Upper lobe of left lung (tissue), 6 donors: ENCODE data around the gene TENM4. TPM values are rescaled to one million over a fixed set of nuclear protein-coding genes. Genes with fewer than 3 reads are reported as not detected.

Experiments used
- ATAC-seq, 2 donors: fragments of 200-7000 bp; cut with Tn5 transposase; one replicate each; pipeline ENCODE4 v1.9.1; 2022; ENCODE audit warnings: mild to moderate bottlenecking in 2 of 2, moderate library complexity in 2 of 2; ENCODE audit not compliant: low FRiP score in 2 of 2
- DNase-seq, 2 donors: peaks; one replicate each; pipeline ENCODE4 v3.0.0-alpha.2; 2019 to 2020
- H3K27ac ChIP-seq, 4 donors: fragments of 200-600 bp; sonication (generic); one replicate each; pipeline ENCODE4 v1.5.1; 2016 to 2019
- H3K27me3 ChIP-seq, 4 donors: fragments of 200-600 bp; sonication (generic); one replicate each; pipeline ENCODE4 v1.5.1; 2017 to 2019
- H3K36me3 ChIP-seq, 4 donors: fragments of 200-600 bp; sonication (generic); one replicate each; pipeline ENCODE4 v1.5.1; 2016 to 2019
- H3K4me1 ChIP-seq, 4 donors: fragments of 200-600 bp; sonication (generic); one replicate each; pipeline ENCODE4 v1.5.1; 2018 to 2019
- H3K4me3 ChIP-seq, 4 donors: fragments of 200-600 bp; sonication (generic); one replicate each; pipeline ENCODE4 v1.5.1; 2017 to 2019; ENCODE audit warnings: mild to moderate bottlenecking in 2 of 4, moderate library complexity in 1 of 4
- H3K9me3 ChIP-seq, 4 donors: fragments of 200-600 bp; sonication (generic); one replicate each; pipeline ENCODE4 v1.5.1; 2018 to 2019
- CTCF ChIP-seq, 6 experiments: fragments of 450-650 bp in 4 of 6; fragments of 200-600 bp in 2 of 6; sonication (generic) in 2 of 6; IDR thresholded peaks; one replicate each; pipeline ENCODE4 v1.5.1; 2016 to 2019; ENCODE audit warnings: antibody characterized with exemption in 6 of 6
- EP300 ChIP-seq, 4 donors: sonication (generic); formaldehyde crosslinking; IDR thresholded peaks; one replicate each; pipeline ENCODE4 v1.5.1; 2017; ENCODE audit warnings: antibody characterized with exemption in 4 of 4, control low read depth in 2 of 4
- POLR2A ChIP-seq, 4 donors: fragments of 450-650 bp; IDR thresholded peaks; one replicate each; pipeline ENCODE4 v1.5.1; 2016 to 2017; ENCODE audit warnings: antibody characterized with exemption in 4 of 4, mild to moderate bottlenecking in 2 of 4
- POLR2AphosphoS5 ChIP-seq, 2 donors: sonication (generic); formaldehyde crosslinking; IDR thresholded peaks; one replicate each; pipeline ENCODE4 v1.5.1; 2017; ENCODE audit warnings: antibody characterized with exemption in 2 of 2
- WGBS, 2 donors: methylation state at CpG; one replicate each; pipeline ENCODE4 v1.1.5; 2017 to 2018; 5-methylcytosine and 5-hydroxymethylcytosine counted together
- total RNA-seq, 6 donors: library from RNA; depleted of rRNA in 4 of 6; stranded (reverse); fragments of >200 nt in 4 of 6; gene quantifications; one replicate each; pipeline versions ENCODE4 v1.1.0 to v1.2.1, GENCODE V29; 2016 to 2021
- donor health status: DM: no; HTN: no; CAD: no; lungs with moderate emphysema.
- donor health status: DM: no; HTN: yes; CAD: no; lungs with severe emphysema.

The TENM4 gene
- total RNA-seq, 6 donors from 2014 or later = 0.11 to 20.0 (median 3.7) TPM

- TF ChIP-seq EP300 (IDR thresholded peaks at IDR 0.05) (peak in 1 of 4 donors; percentile 33), CTCF (IDR thresholded peaks at IDR 0.05) (no peak), POLR2A (IDR thresholded peaks at IDR 0.05) (peak in 1 of 4 donors; percentile 11), POLR2AphosphoS5 (IDR thresholded peaks at IDR 0.05) (no peak)
- Histone ChIP-seq H3K4me3 (no peak overlapping the region), H3K4me1 (peaks cover 11 to 25% (median 20%) of the 10 kb centered on the region in 4 donors), H3K27ac (peak overlapping the region in 1 of 4 donors; percentile 27), H3K36me3 (no peaks in the 10 kb centered on the region), H3K27me3 (no peaks in the 10 kb centered on the region), H3K9me3 (no peaks in the 10 kb centered on the region)
- 33 to 43% methylated on average over 2 of the region's 2 CpGs for WGBS, 2 donors
- peak in 1 of 2 donors; percentile 66 for DNase-seq
- peak in 1 of 2 donors; percentile 46 for ATAC-seq
Measured at GRCh38 chr11:78806214-78807004, 634.4 kb downstream of the TENM4 start.

- Histone ChIP-seq H3K27ac (peak overlapping the region in 1 of 4 donors; percentile 27), H3K27me3 (no peaks in the 10 kb centered on the region), H3K4me1 (peaks cover 25 to 38% (median 28%) of the 10 kb centered on the region in 4 donors), H3K36me3 (no peaks in the 10 kb centered on the region), H3K4me3 (no peak overlapping the region), H3K9me3 (no peaks in the 10 kb centered on the region)
- ATAC-seq = no peak
- 88 to 95% methylated on average over 7 to 8 of the region's 9 CpGs for WGBS, 2 donors
- no peak for DNase-seq
- no peak for TF ChIP-seq EP300 (IDR thresholded peaks at IDR 0.05)
- TF ChIP-seq CTCF (IDR thresholded peaks at IDR 0.05) = no peak
- TF ChIP-seq POLR2AphosphoS5 (IDR thresholded peaks at IDR 0.05) = no peak
- TF ChIP-seq POLR2A (IDR thresholded peaks at IDR 0.05) = no peak
Measured at GRCh38 chr11:78804991-78805390, 635.8 kb downstream of the TENM4 start.

GRCh38 chr11:78803995-78804394 is 636.8 kb downstream of the TENM4 start:
- ATAC-seq (no peak), DNase-seq (no peak)
- no peaks in the 10 kb centered on the region for H3K9me3 ChIP-seq
- no peaks in the 10 kb centered on the region for H3K27me3 ChIP-seq
- no peaks in the 10 kb centered on the region for H3K36me3 ChIP-seq
- H3K4me1 ChIP-seq = peaks cover 21 to 39% (median 29%) of the 10 kb centered on the region in 4 donors
- H3K27ac ChIP-seq = no peak overlapping the region
- H3K4me3 ChIP-seq = no peak overlapping the region
- no peak for TF ChIP-seq CTCF (IDR thresholded peaks at IDR 0.05)
- TF ChIP-seq POLR2A (IDR thresholded peaks at IDR 0.05) = no peak
- TF ChIP-seq EP300 (IDR thresholded peaks at IDR 0.05) = no peak
- no peak for TF ChIP-seq POLR2AphosphoS5 (IDR thresholded peaks at IDR 0.05)
- WGBS, 2 donors = 79 to 90% methylated on average over 3 of the region's 3 CpGs

GRCh38 chr11:78802058-78802761 is 638.6 kb downstream of the TENM4 start:
- Histone ChIP-seq H3K27ac (peak overlapping the region; percentile 76 to 93 (median 88)), H3K4me1 (peaks cover 22 to 44% (median 34%) of the 10 kb centered on the region in 4 donors), H3K9me3 (no peaks in the 10 kb centered on the region), H3K27me3 (no peaks in the 10 kb centered on the region), H3K4me3 (no peak overlapping the region), H3K36me3 (no peaks in the 10 kb centered on the region)
- WGBS, 2 donors = 48 to 55% methylated on average over 9 to 11 of the region's 11 CpGs
- TF ChIP-seq POLR2A (IDR thresholded peaks at IDR 0.05) (peak in 1 of 4 donors; percentile 25), CTCF (IDR thresholded peaks at IDR 0.05) (no peak), EP300 (IDR thresholded peaks at IDR 0.05) (peak in 1 of 4 donors; percentile 20), POLR2AphosphoS5 (IDR thresholded peaks at IDR 0.05) (peak in 1 of 2 donors; percentile 42)
- peak; percentile 24 to 68 for ATAC-seq
- DNase-seq = peak; percentile 11 to 48
